Adrenal gland (tissue), 12 donors: ENCODE data around the gene MFNG. TPM values are rescaled to one million over a fixed set of nuclear protein-coding genes. Genes with fewer than 3 reads are reported as not detected.
A peak's percentile ranks its signal among the peaks of the same experiment; 100 is the strongest.

ENCODE experiments used
- DNase-seq, 7 donors: peaks; one replicate each; pipeline ENCODE4 v3.0.0-alpha.2; 2019 to 2020
- H3K27ac ChIP-seq, 5 donors: fragments of 200-600 bp; sonication (generic) in 4 of 5; 1 replicate in 3 of 5; 2 replicates in 2 of 5; pipeline versions ENCODE4 v1.5.1 to v1.8.0; 2016 to 2020; ENCODE audit warnings: mild to moderate bottlenecking in 1 of 5
- H3K27me3 ChIP-seq: fragments of 200-600 bp; 2 replicates; pipeline ENCODE4 v1.8.0; 2021
- H3K36me3 ChIP-seq, 2 donors: fragments of 200-600 bp; replicated peaks in 1 of 2; 1 replicate in 1 of 2; 2 replicates in 1 of 2; pipeline versions ENCODE4 v1.5.1 to v1.8.0; 2018 to 2022
- H3K4me1 ChIP-seq, 2 donors: fragments of 200-600 bp; replicated peaks in 1 of 2; 1 replicate in 1 of 2; 2 replicates in 1 of 2; pipeline versions ENCODE4 v1.5.1 to v1.8.0; 2018 to 2021
- H3K4me3 ChIP-seq, 4 donors: fragments of 200-600 bp; sonication (generic) in 3 of 4; one replicate each; pipeline ENCODE4 v1.5.1; 2016 to 2018
- H3K9me3 ChIP-seq, 3 donors: fragments of 200-600 bp; sonication (generic) in 1 of 3; replicated peaks in 1 of 3; 1 replicate in 2 of 3; 2 replicates in 1 of 3; pipeline versions ENCODE4 v1.5.1 to v1.8.0; 2016 to 2021
- POLR2A ChIP-seq, 2 donors: fragments of 450-650 bp; IDR thresholded peaks; one replicate each; pipeline ENCODE4 v1.6.1; 2017; ENCODE audit warnings: antibody characterized with exemption in 2 of 2, mild to moderate bottlenecking in 2 of 2, moderate library complexity in 1 of 2
- WGBS, 4 donors: extraction: QIAGEN DNeasy Blood & Tissue Kit in 2 of 4; methylation state at CpG; one replicate each; pipeline versions ENCODE4 v1.1.5 to v1.1.7; 2013 to 2017; 5-methylcytosine and 5-hydroxymethylcytosine counted together
- intact Hi-C, 2 donors: fragments of 100-400 bp; cut with DNase I; formaldehyde crosslinking; loops; one replicate each; pipeline versions ENCODE4 v1.14.1 to v1.15.0; 2022 to 2023
- polyA plus RNA-seq, 3 donors: library from polyadenylated mRNA; stranded (reverse); fragments of 200-250 nt in 2 of 3; fragments of 350-450 nt in 1 of 3; fragmentation: Illumina TruSeq in 1 of 3; extraction: RNeasy Lipid Tissue Mini Kit (QIAGEN cat#74804) in 1 of 3; gene quantifications; one replicate each; pipeline ENCODE4 v1.2.3, GENCODE V29; 2013 to 2014
- total RNA-seq, 9 donors: library from RNA; depleted of rRNA in 4 of 9; stranded (reverse); fragments of >200 nt in 4 of 9; fragments of 120-200 nt in 1 of 9; fragmentation: NEBNext Ultra II Directional in 1 of 9; extraction: Animal tissue kit (Norgen Biotek cat#: 25700) in 1 of 9; gene quantifications; one replicate each; pipeline versions ENCODE4 v1.1.0 to v1.2.4, GENCODE V29; 2013 to 2023
- TF ChIP-seq, protein P1 (sequence below), 6 experiments: fragments of 450-650 bp in 4 of 6; fragments of 200-600 bp in 2 of 6; sonication (generic) in 1 of 6; IDR thresholded peaks; 1 replicate in 5 of 6; 2 replicates in 1 of 6; pipeline versions ENCODE4 v1.5.1 to v1.8.0; 2016 to 2021; ENCODE audit warnings: antibody characterized with exemption in 6 of 6, mild to moderate bottlenecking in 2 of 6, moderate library complexity in 1 of 6
- donor health status: healthy with polysubstance abuse.
- donor health status: Bipolar disorder and iron deficiency.
- donor health status: DM: yes; HTN: yes; CAD: no.
- donor health status: DM: no; HTN: no; CAD: no.
- donor health status: DM: no; HTN: no; CAD: no.
- donor health status: DM: yes; HTN: yes; CAD: no.

Gene MFNG
- total and polyA plus RNA-seq, 12 donors, result 4.0 to 27.6 (median 17.9) TPM

DNA sequence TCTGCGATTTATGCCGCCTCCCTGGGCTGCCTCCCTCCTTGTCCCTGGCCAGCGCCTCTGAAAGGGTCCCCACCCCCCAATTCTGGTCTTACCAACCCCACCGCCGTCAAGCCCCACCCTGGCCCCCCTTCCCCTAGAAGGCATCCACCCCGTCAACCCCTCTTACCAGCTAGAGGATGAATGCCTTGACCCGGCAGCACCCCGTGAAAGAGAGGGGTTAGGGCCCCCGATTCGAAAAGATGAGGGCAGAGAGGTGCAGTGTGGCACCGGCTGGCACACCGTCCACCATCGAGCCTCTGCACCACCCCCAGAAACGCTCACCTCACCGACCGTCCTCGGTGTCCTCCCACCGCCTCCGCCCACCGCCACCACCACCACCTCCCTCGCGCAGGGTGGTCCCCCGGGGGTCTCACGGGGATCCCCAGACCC is 59.5 kb downstream of the MFNG start:
- Histone ChIP-seq H3K9me3 (no peaks in the 10 kb centered on the region), H3K36me3 (no peaks in the 10 kb centered on the region), H3K27ac (no peak overlapping the region), H3K4me1 (no peaks in the 10 kb centered on the region), H3K27me3 (peaks cover 31% of the 10 kb centered on the region), H3K4me3 (peak overlapping the region in 1 of 4 donors; percentile 55)
- TF ChIP-seq POLR2A (IDR thresholded peaks at IDR 0.05), result no peak
- TF ChIP-seq, protein P1, sequence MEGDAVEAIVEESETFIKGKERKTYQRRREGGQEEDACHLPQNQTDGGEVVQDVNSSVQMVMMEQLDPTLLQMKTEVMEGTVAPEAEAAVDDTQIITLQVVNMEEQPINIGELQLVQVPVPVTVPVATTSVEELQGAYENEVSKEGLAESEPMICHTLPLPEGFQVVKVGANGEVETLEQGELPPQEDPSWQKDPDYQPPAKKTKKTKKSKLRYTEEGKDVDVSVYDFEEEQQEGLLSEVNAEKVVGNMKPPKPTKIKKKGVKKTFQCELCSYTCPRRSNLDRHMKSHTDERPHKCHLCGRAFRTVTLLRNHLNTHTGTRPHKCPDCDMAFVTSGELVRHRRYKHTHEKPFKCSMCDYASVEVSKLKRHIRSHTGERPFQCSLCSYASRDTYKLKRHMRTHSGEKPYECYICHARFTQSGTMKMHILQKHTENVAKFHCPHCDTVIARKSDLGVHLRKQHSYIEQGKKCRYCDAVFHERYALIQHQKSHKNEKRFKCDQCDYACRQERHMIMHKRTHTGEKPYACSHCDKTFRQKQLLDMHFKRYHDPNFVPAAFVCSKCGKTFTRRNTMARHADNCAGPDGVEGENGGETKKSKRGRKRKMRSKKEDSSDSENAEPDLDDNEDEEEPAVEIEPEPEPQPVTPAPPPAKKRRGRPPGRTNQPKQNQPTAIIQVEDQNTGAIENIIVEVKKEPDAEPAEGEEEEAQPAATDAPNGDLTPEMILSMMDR (IDR thresholded peaks at IDR 0.05), result no peak
- DNase-seq, result no peak
- intact Hi-C loops, result loop anchor here (10.0 kb wide), 1 partner anchor 112 kb away; no protein-coding TSS in a partner anchor
- WGBS, 4 donors, result 0 to 3% (median 1%) methylated on average over 10 to 24 of the region's 24 CpGs; no CpG with 5 or more reads in 1 of the 4 donors

DNA sequence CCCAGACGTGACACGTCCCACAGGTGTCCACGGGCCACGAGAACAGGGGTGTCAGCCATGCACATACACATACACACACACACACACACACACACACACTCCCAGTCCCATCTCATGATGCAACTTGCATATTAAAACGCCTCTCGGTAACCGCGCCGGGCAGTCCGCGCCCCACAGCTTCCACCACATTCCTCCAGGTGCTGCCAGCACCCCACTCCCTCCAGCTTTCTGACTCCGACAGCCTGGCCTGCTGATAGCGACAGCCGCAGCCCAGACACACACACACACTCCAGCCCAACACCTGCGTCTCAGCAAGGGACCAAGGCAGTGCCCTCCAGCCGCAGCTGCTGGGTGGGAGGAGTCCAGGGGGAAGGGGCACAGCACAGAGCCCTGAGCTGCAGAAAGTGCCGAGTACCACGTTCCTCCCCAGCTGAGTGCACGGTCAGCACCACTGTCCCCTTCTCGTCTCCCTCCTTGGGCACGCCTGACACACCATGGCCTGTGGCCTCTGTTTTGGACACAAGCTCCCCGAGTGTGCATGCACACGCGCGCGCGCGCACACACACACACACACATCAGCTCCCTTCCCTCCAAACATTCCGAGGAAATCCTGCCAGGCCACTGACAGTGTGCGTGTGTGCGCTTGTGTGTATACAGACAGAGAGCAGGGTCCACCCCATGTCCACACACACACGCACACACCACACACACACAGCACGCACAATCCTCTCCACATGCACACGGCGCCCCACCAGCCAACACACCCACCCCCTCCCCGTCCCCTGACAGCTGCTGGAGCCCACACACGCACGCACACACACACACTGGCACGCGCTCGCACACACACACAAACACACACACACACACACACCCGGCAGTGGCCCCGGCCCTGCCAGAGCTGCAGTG is 60.1 kb downstream of the MFNG start:
- intact Hi-C loops, result loop anchor here (10.0 kb wide), 1 partner anchor 111 kb away; no protein-coding TSS in a partner anchor
- Histone ChIP-seq H3K27me3 (peaks cover 31% of the 10 kb centered on the region), H3K36me3 (no peaks in the 10 kb centered on the region), H3K9me3 (no peaks in the 10 kb centered on the region), H3K4me1 (no peaks in the 10 kb centered on the region), H3K27ac (no peak overlapping the region), H3K4me3 (no peak overlapping the region)
- WGBS, 4 donors, result 26 to 60% (median 37%) methylated on average over 15 to 43 of the region's 43 CpGs
- TF ChIP-seq, protein P1 (IDR thresholded peaks at IDR 0.05), result no peak
- TF ChIP-seq POLR2A (IDR thresholded peaks at IDR 0.05), result no peak
- DNase-seq, result no peak

DNA sequence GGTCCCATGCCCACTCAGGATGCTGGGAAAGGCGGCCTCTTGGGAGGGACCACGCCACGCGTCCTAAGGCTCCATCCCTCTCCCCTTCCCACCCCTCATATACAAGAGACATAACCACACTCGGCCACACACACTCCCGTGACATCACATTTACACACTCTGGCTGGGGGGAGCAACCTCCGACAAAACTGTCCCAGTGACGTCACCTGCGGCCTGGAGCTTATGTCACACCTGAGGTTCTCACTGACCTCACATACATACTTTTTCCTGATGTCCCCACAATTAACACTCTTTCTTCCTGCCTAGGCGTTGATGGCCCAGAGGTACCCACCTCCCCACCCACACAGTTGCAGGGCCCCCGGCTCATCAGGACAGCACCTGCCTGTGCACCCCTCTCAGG is 60.8 kb downstream of the MFNG start:
- H3K4me1 ChIP-seq, result no peaks in the 10 kb centered on the region
- no peaks in the 10 kb centered on the region for H3K36me3 ChIP-seq
- peaks cover 35% of the 10 kb centered on the region for H3K27me3 ChIP-seq
- no peak overlapping the region for H3K4me3 ChIP-seq
- 80 to 87% (median 83%) methylated on average over 10 to 11 of the region's 11 CpGs for WGBS, 4 donors
- TF ChIP-seq POLR2A (IDR thresholded peaks at IDR 0.05), result no peak
- TF ChIP-seq, protein P1 (IDR thresholded peaks at IDR 0.05), result no peak
- intact Hi-C loops, result loop anchor here (10.0 kb wide), 1 partner anchor 111 kb away; no protein-coding TSS in a partner anchor
- DNase-seq, result no peak
- no peaks in the 10 kb centered on the region for H3K9me3 ChIP-seq
- no peak overlapping the region for H3K27ac ChIP-seq

DNA sequence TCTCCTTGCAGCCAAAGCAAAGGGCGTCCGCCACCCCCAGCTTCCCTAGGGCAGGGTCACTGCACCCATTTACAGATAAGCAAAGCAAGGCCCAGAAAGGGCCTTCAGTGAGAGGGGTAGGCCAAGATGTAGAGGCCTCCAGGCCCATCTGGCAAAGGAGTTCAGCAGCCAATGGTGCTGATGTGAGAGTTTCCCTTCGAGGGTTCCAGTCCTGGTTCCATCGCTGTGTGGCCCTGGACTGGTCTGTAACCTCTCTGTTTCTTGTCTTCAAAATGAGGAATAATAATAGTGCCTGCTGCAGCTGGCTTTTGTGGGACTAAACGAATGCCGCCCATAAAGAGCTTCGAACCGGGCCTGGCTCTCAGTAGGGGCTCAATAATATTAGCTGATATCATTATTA is 62.9 kb downstream of the MFNG start:
- H3K9me3 ChIP-seq, result no peaks in the 10 kb centered on the region
- no peaks in the 10 kb centered on the region for H3K36me3 ChIP-seq
- TF ChIP-seq, protein P1 (IDR thresholded peaks at IDR 0.05), result no peak
- TF ChIP-seq POLR2A (IDR thresholded peaks at IDR 0.05), result no peak
- H3K27me3 ChIP-seq, result peaks cover 27% of the 10 kb centered on the region
- H3K4me3 ChIP-seq, result no peak overlapping the region
- 81 to 91% (median 84%) methylated on average over 6 to 8 of the region's 8 CpGs for WGBS, 4 donors
- intact Hi-C loops, result loop anchor here (10.0 kb wide), 1 partner anchor 108 kb away; no protein-coding TSS in a partner anchor
- DNase-seq, result no peak
- H3K27ac ChIP-seq, result no peak overlapping the region
- H3K4me1 ChIP-seq, result no peaks in the 10 kb centered on the region
